NB4 (cell line): ENCODE data around the gene BTBD2.

Experiments used
- POLR2A ChIP-seq: IDR thresholded peaks from 2 replicates; pipeline ENCODE4 v1.6.1; 2011; ENCODE audit warnings: mild to moderate bottlenecking; ENCODE audit not compliant: insufficient read length; ENCODE audit errors: extremely low read depth
- TF ChIP-seq, protein P1 (sequence below): IDR thresholded peaks from one replicate; pipeline ENCODE4 v1.5.1; 2012; ENCODE audit warnings: low read depth, low read length

DNA sequence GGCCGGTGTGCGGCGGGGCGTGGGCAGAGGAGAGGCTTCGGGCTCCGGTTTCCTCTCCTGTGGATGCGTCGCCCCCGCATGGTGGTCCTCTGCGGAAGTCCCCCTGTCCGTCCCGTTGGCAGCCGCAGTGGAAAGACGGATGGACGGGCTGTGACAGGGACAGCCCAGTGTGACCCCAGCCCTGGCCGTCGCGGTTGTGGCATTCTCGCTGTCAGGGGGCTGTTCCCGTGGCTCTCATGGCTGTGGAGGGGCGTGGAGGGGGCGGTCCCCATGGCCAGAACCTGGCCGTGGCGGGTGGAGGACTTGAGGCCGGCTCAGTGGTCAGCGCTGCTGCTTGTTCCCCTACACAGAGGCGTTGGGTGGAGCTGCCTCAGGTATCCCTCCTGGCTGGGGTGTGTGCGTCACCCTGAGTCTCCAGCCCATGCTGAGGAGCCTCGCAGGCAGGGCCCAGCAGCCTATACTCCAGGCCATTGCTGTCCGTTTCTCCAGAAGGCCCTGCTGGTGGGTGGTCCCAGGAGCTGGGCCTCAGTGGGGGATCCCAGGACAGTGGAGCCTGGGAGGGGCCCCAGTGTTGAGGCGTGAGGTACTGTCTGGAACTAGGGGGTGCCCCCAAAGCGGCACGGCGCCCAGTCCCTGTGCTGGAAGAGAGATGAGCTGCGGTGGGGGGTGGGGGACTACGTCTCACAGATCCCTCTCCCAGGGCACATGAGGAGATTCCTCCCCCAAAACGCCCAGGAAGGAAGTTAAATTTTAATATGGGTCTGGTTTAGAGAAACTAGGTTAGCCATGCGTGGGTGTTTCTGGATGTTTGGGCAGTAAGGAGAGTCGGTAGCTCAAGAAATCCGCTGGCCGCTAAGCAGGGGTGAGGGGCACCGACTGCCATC, 54.3 kb downstream of the BTBD2 start:
- TF ChIP-seq, protein P1, sequence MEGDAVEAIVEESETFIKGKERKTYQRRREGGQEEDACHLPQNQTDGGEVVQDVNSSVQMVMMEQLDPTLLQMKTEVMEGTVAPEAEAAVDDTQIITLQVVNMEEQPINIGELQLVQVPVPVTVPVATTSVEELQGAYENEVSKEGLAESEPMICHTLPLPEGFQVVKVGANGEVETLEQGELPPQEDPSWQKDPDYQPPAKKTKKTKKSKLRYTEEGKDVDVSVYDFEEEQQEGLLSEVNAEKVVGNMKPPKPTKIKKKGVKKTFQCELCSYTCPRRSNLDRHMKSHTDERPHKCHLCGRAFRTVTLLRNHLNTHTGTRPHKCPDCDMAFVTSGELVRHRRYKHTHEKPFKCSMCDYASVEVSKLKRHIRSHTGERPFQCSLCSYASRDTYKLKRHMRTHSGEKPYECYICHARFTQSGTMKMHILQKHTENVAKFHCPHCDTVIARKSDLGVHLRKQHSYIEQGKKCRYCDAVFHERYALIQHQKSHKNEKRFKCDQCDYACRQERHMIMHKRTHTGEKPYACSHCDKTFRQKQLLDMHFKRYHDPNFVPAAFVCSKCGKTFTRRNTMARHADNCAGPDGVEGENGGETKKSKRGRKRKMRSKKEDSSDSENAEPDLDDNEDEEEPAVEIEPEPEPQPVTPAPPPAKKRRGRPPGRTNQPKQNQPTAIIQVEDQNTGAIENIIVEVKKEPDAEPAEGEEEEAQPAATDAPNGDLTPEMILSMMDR = no peak
- no peak for TF ChIP-seq POLR2A
